GM18951 (cell line): Measurements from ENCODE around the gene RBBP8.

ENCODE experiments used
- POLR2A ChIP-seq: IDR thresholded peaks from 4 replicates; pipeline ENCODE4 v1.6.1; 2011; ENCODE audit warnings: mild to moderate bottlenecking; ENCODE audit not compliant: insufficient read length, insufficient read depth; ENCODE audit errors: extremely low read depth
- in situ Hi-C: fragments of 300-500 bp; cut with MboI; formaldehyde crosslinking; loops from one replicate; pipeline ENCODE4 v1.12.0; 2022; ENCODE audit warnings: low sequenced_read_pairs, mixed read lengths, inconsistent platforms; ENCODE audit not compliant: unreplicated experiment

Gene RBBP8

GRCh38 chr18:23043803-23044376 is 110.8 kb downstream of the RBBP8 start:
- in situ Hi-C loops: no loop called here
- no peak for TF ChIP-seq POLR2A

DNA sequence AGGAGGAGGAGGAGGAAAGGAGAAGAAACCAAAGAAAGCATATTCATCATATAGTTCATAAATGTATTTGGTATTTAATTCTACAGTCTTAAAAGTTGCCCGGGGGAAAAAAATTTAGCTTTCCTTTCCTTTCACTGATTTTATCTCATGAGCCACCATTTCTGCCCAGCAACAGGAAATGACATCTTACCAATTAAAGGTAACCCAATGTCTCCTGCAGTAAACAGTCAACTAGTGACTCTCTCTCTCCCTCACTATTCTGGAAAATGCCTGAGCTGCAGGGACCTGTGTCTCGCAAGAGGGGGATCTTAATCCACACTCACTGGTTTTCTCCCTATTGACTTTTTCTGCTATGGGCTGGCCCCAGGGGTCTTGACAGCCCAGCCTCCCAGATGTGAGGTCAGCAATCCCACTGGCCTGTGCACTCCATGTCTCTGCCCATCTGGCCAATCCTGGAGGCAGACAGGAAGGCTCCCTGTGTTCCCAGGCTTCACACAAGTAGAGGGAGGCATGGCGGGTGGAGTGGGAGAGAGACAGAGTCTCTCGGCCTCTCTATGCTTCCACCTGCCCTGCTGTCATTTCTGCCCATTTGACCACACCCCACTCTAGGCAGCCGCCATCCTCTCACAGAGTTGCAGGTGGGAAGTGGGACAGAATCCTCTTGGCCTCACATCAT is 116.7 kb downstream of the RBBP8 start:
- in situ Hi-C loops: no loop called here
- TF ChIP-seq POLR2A: no peak

GRCh38 chr18:23053776-23054457 is 120.8 kb downstream of the RBBP8 start:
- no peak for TF ChIP-seq POLR2A
- in situ Hi-C loops: no loop called here

DNA sequence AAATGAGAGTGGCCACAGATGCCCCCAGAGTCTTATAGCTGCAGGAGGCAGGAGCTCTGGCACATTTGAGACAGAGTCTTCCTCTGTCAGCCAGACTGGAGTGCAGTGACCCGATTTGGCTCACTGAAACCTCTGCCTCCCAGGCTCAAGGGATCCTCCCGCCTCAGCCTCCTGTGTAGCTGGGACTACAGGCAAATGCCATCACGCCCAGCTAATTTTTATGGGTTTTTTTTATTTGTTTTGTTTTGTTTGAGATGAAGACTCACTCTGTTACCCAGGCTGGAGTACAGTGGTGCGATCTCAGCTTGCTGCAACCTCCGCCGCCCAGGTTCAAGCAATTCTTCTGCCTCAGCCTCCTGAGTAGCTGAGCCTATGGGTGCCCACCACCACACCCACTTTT is 121.4 kb downstream of the RBBP8 start:
- in situ Hi-C loops: no loop called here
- TF ChIP-seq POLR2A: no peak

GRCh38 chr18:23056315-23056714 is 123.2 kb downstream of the RBBP8 start:
- in situ Hi-C loops: no loop called here
- TF ChIP-seq POLR2A: no peak

DNA sequence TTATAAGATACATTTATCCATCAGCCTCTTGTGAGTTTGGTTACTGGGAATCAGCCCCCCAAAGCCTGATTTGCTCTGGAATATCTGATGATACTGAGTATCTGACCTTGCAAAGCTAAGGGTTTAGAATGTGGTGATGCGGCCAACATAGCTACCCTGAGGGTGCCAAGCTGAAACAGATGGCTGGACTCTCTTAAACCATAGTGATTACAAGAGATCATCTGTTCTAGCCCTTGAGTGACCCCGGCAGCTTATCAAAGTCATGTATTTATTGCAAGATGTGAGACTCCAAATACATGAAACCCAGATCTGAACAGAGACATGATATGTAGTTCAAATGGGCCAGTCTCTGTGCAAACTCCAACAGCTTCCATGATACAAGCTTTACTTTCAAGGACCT is 124.0 kb downstream of the RBBP8 start:
- in situ Hi-C loops: no loop called here
- no peak for TF ChIP-seq POLR2A

DNA sequence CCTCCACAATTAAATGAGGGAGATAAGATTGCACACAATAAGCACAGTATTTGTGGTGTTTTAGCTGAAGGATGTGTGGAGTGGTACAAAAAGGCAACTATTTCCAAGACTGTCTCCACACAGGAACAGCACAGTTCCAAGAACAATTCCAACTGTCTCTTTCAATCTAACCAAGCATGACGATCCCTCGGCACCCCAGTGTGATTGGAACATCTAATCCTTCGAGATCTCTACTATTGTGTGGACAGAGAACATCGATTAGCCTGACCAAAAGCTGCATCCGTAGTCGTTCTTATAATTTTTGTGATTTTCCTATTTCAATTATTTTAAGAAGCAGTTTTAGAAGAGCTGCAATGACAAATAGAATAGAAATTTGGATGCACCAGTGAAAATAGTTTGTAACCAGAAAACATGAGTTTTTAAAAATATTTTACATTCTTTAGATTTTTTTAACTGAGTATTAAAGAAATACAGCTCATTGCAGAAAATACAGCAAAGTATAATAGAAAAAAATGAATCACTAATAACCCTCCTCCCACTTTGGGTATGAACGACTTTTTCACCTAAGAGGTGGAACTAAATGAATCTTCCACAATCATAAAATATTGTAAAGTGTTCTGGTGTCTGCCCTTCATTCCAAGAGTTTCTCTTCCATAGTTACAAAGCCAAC is 125.8 kb downstream of the RBBP8 start:
- no peak for TF ChIP-seq POLR2A
- in situ Hi-C loops: no loop called here

- TF ChIP-seq POLR2A: no peak
- in situ Hi-C loops: no loop called here
Observed at GRCh38 chr18:23059541-23060465, 126.7 kb downstream of the RBBP8 start.

DNA sequence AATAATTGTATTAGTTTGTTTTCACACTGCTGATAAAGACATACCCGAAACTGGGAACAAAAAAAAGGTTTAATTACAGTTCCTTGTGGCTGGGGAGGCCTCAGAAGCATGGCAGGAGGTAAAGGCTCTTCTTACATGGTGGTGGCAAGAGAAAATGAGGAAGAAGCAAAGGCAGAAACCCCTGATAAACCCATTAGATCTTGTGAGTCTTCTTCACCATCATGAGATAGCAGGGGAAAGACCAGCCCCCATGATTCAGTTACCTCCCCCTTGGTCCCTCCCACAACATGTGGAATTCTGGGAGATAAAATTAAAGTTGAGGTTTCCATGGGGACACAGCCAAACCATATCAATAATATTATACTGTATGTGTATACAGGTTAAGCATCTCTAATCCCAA is 128.9 kb downstream of the RBBP8 start:
- TF ChIP-seq POLR2A: no peak
- in situ Hi-C loops: no loop called here

DNA sequence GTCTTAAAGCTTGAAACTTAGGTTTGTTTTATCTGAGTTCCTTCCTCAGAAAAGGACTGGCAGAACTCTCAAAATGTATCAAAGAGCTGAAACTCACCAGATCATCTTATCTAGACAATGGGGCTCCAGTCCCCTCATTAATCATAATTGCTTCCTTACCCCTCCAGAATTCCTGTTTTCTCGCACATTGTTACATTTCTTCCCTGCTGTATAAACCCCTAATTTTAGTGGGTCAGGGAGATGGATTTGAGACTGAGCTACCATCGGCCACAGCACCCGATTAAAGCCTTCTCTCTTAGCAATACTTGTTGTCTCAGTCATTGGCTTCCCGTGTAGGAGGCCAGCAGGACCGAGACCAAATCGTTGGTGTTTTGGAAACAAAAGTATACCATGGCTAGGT is 130.4 kb downstream of the RBBP8 start:
- in situ Hi-C loops: no loop called here
- TF ChIP-seq POLR2A: no peak

DNA sequence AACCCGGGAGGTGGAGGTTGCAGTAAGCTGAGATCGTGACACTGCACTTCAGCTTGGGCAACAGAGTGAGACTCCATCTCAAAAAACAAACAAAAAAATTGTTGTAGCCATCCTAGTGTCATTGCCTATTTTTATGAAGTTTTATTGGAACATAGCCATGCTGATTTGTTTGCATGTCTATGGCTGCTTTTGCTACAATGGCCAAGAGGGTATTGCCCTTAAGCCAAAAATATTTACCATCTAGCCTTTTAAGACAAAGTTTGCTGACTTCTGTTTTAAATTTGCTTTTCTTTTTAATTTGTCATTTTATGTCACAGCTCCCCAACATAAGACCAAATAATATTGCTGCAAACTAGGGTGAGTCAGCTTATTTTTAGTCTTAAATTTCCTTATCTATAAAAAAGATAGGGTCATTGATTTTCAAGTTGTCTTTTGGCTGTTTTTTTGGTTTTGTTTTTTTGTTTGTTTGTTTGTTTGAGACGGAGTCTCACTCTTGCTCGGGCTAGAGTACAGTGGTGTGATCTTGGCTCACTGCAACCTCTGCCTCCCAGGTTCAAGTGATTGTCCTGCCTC is 132.2 kb downstream of the RBBP8 start:
- in situ Hi-C loops: no loop called here

GRCh38 chr18:23066060-23066459 is 132.9 kb downstream of the RBBP8 start:
- no peak for TF ChIP-seq POLR2A
- in situ Hi-C loops: no loop called here

More for the DNA sequence above, 132.2 kb downstream of the RBBP8 start:
- TF ChIP-seq POLR2A: no peak
